Choroid plexus epithelial cell (primary cell): ENCODE results near the gene REN.

Source experiments
- DNase-seq: peaks from one replicate; pipeline ENCODE4 v3.0.0-alpha.2; 2010; ENCODE audit warnings: low read depth
- H3K4me3 ChIP-seq: 2 replicates; pipeline ENCODE4 v1.5.1; 2011; ENCODE audit warnings: low read depth, mild to moderate bottlenecking, control low read depth, low read length, moderate library complexity
- CTCF ChIP-seq: conservative IDR thresholded peaks from 2 replicates; pipeline ENCODE4 v1.5.1; 2011; ENCODE audit warnings: low read depth, mild to moderate bottlenecking, control low read depth, inconsistent platforms, low read length, moderate library complexity

Gene REN

GRCh38 chr1:204115116-204115515 lies 51.0 kb downstream of the REN start:
- H3K4me3 ChIP-seq, result no peak overlapping the region
- no peak for DNase-seq
- no peak for TF ChIP-seq CTCF

- DNase-seq, result no peak
Observed at GRCh38 chr1:204114606-204115005, 51.5 kb downstream of the REN start.

DNA sequence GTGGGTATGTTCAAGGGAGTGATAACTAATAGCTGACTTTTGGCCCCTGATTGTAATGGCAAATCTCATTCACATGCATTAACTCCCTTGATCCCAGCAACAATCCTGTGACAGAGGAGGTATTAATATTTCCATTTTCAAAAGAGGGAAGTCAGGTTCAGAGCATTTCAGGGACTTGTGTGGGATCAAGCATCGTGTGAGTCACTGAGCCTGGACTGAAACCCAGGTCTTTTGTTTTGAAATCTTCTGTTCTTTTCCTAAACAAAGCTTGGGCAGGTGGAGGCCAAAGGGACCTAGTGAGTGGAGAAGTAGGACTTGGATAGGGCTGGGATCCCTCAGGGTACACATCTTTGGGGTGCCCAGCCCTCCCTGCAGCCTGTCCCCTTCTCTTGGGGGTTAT lies 52.2 kb downstream of the REN start:
- TF ChIP-seq CTCF, result no peak
- DNase-seq, result peak; percentile 22
- no peak overlapping the region for H3K4me3 ChIP-seq

More at GRCh38 chr1:204114606-204115005, 51.5 kb downstream of the REN start:
- no peak overlapping the region for H3K4me3 ChIP-seq
- no peak for TF ChIP-seq CTCF

GRCh38 chr1:204112876-204113730 lies 53.0 kb downstream of the REN start:
- TF ChIP-seq CTCF, result no peak
- DNase-seq, result no peak
- H3K4me3 ChIP-seq, result no peak overlapping the region

- no peak overlapping the region for H3K4me3 ChIP-seq
- no peak for DNase-seq
- TF ChIP-seq CTCF, result no peak
Observed at GRCh38 chr1:204110894-204111633, 55.1 kb downstream of the REN start.

- DNase-seq, result no peak
- no peak for TF ChIP-seq CTCF
- no peak overlapping the region for H3K4me3 ChIP-seq
Observed at GRCh38 chr1:204108312-204109141, 57.6 kb downstream of the REN start.
